Activated T-cell treated with anti-CD3 and anti-CD28 coated beads, Interleukin-2, amount 50 U/mL, for 72 hours (primary cell): ENCODE results near the gene PLIN4. TPM values are rescaled to one million over a fixed set of nuclear protein-coding genes. Genes with fewer than 3 reads are reported as not detected.

Source experiments
- ATAC-seq, 2 donors: fragments of 150-1000 bp; cut with Tn5 transposase; replicated peaks in 1 of 2; 2 replicates each; pipeline ENCODE4 v1.10.0; 2021; ENCODE audit warnings: moderate library complexity in 2 of 2, mild to moderate bottlenecking in 1 of 2
- DNase-seq, 2 donors: peaks; one replicate each; pipeline ENCODE4 v3.0.0; 2021 to 2022; ENCODE audit warnings: mixed read lengths in 1 of 2
- H3K27ac Mint-ChIP-seq: one replicate; pipeline ENCODE4 v1.8.0; 2022; ENCODE audit warnings: mild to moderate bottlenecking, moderate library complexity, mixed read lengths
- H3K27me3 Mint-ChIP-seq: one replicate; pipeline ENCODE4 v1.8.0; 2022; ENCODE audit warnings: low read depth, mixed read lengths
- H3K36me3 Mint-ChIP-seq, 2 donors: one replicate each; pipeline ENCODE4 v1.8.0; 2022; ENCODE audit warnings: mixed read lengths in 2 of 2, mild to moderate bottlenecking in 1 of 2; ENCODE audit not compliant: insufficient read depth in 2 of 2
- H3K4me1 Mint-ChIP-seq: one replicate; pipeline ENCODE4 v1.8.0; 2022; ENCODE audit warnings: low read depth, mixed read lengths
- H3K4me3 Mint-ChIP-seq, 2 donors: one replicate each; pipeline ENCODE4 v1.8.0; 2022; ENCODE audit warnings: mild to moderate bottlenecking in 2 of 2, mixed read lengths in 2 of 2, moderate library complexity in 2 of 2
- H3K9me3 Mint-ChIP-seq, 2 donors: one replicate each; pipeline ENCODE4 v1.8.0; 2022; ENCODE audit warnings: mixed read lengths in 2 of 2
- total RNA-seq, 2 donors: library from RNA; stranded (reverse); gene quantifications; one replicate each; pipeline ENCODE4 v1.2.3, GENCODE V29; 2022

PLIN4 gene
- total RNA-seq, 2 donors from 2014 or later: 0.05 to 0.12 TPM

GRCh38 chr19:4472174-4472974 lies 45.9 kb downstream of the PLIN4 start, which contains the start of gene HDGFL2:
TSS of gene HDGFL2 (plus strand) at chr19:4472297. CDS start at chr19:4472351, 54 bp downstream.
- Mint-ChIP-seq H3K4me3 (peak within 1 kb of the TSS; percentile 88 to 90), H3K36me3 (peaks cover 2 to 4% of the 10 kb centered on the region in 2 donors), H3K9me3 (no peaks in the 10 kb centered on the region), H3K4me1 (peaks cover 20% of the 10 kb centered on the region), H3K27ac (peak within 1 kb of the TSS; percentile 19), H3K27me3 (no peaks in the 10 kb centered on the region)
- ATAC-seq: no peak
- no peak for DNase-seq

- Mint-ChIP-seq H3K4me1 (peaks cover 20% of the 10 kb centered on the region), H3K9me3 (no peaks in the 10 kb centered on the region), H3K36me3 (peaks cover 2 to 4% of the 10 kb centered on the region in 2 donors), H3K27me3 (no peaks in the 10 kb centered on the region), H3K27ac (no peak overlapping the region), H3K4me3 (no peak overlapping the region)
- peak; percentile 89 to 90 for ATAC-seq
- peak; percentile 98 to 99 for DNase-seq
Measured at GRCh38 chr19:4471403-4472173, 46.7 kb downstream of the PLIN4 start.

GRCh38 chr19:4467835-4468234 lies 50.5 kb downstream of the PLIN4 start:
- ATAC-seq (no peak), DNase-seq (no peak)
- Mint-ChIP-seq H3K27me3 (no peaks in the 10 kb centered on the region), H3K9me3 (no peaks in the 10 kb centered on the region), H3K36me3 (no peaks in the 10 kb centered on the region), H3K4me1 (peaks cover under 1% of the 10 kb centered on the region), H3K27ac (no peak overlapping the region), H3K4me3 (no peak overlapping the region)

- Mint-ChIP-seq H3K27ac (no peak overlapping the region), H3K9me3 (no peaks in the 10 kb centered on the region), H3K36me3 (no peaks in the 10 kb centered on the region), H3K27me3 (no peaks in the 10 kb centered on the region), H3K4me3 (no peak overlapping the region), H3K4me1 (no peaks in the 10 kb centered on the region)
- ATAC-seq (no peak), DNase-seq (no peak)
Measured at GRCh38 chr19:4464815-4465581, 53.3 kb downstream of the PLIN4 start.

GRCh38 chr19:4457654-4458395 lies 60.5 kb downstream of the PLIN4 start, which contains the start of gene UBXN6:
TSS of gene UBXN6 (minus strand) at chr19:4457794. CDS start at chr19:4457697, 97 bp downstream.
- Mint-ChIP-seq H3K27me3 (no peaks in the 10 kb centered on the region), H3K36me3 (peaks cover 1 to 3% of the 10 kb centered on the region in 2 donors), H3K4me3 (peak within 1 kb of the TSS; percentile 95 to 97), H3K9me3 (no peaks in the 10 kb centered on the region), H3K4me1 (peaks cover 12% of the 10 kb centered on the region), H3K27ac (peak within 1 kb of the TSS; percentile 89)
- DNase-seq (peak; percentile 96 to 98), ATAC-seq (peak; percentile 95 to 99)

- Mint-ChIP-seq H3K36me3 (peaks cover 1 to 3% of the 10 kb centered on the region in 2 donors), H3K4me3 (peak overlapping the region; percentile 95 to 97), H3K9me3 (no peaks in the 10 kb centered on the region), H3K4me1 (peaks cover 12% of the 10 kb centered on the region), H3K27me3 (no peaks in the 10 kb centered on the region), H3K27ac (peak overlapping the region; percentile 81)
- ATAC-seq: peak; percentile 33 to 34
- peak; percentile 41 to 50 for DNase-seq
Measured at GRCh38 chr19:4456843-4457653, 61.2 kb downstream of the PLIN4 start.

GRCh38 chr19:4456476-4456842 lies 61.8 kb downstream of the PLIN4 start:
- peaks cover 1 to 3% of the 10 kb centered on the region in 2 donors for H3K36me3 Mint-ChIP-seq
- peak overlapping the region; percentile 95 to 97 for H3K4me3 Mint-ChIP-seq
- H3K4me1 Mint-ChIP-seq: peaks cover 12% of the 10 kb centered on the region
- H3K9me3 Mint-ChIP-seq: no peaks in the 10 kb centered on the region
- DNase-seq (no peak), ATAC-seq (no peak)
- H3K27ac Mint-ChIP-seq: peak overlapping the region; percentile 81
- H3K27me3 Mint-ChIP-seq: no peaks in the 10 kb centered on the region

- no peaks in the 10 kb centered on the region for H3K9me3 Mint-ChIP-seq
- peaks cover 1 to 3% of the 10 kb centered on the region in 2 donors for H3K36me3 Mint-ChIP-seq
- H3K4me1 Mint-ChIP-seq: peaks cover 12% of the 10 kb centered on the region
- peak overlapping the region; percentile 95 to 97 for H3K4me3 Mint-ChIP-seq
- ATAC-seq (no peak), DNase-seq (no peak)
- H3K27me3 Mint-ChIP-seq: no peaks in the 10 kb centered on the region
- peak overlapping the region; percentile 81 for H3K27ac Mint-ChIP-seq
Measured at GRCh38 chr19:4455719-4456475, 62.4 kb downstream of the PLIN4 start.

GRCh38 chr19:4454747-4455718 lies 63.3 kb downstream of the PLIN4 start:
- H3K4me1 Mint-ChIP-seq: peaks cover 12% of the 10 kb centered on the region
- H3K9me3 Mint-ChIP-seq: no peaks in the 10 kb centered on the region
- H3K36me3 Mint-ChIP-seq: peaks cover 1 to 3% of the 10 kb centered on the region in 2 donors
- H3K4me3 Mint-ChIP-seq: no peak overlapping the region
- DNase-seq: no peak
- H3K27ac Mint-ChIP-seq: no peak overlapping the region
- H3K27me3 Mint-ChIP-seq: no peaks in the 10 kb centered on the region
- no peak for ATAC-seq
